ENCODE data around the gene FLRT2. TPM values are rescaled to one million over a fixed set of nuclear protein-coding genes. Genes with fewer than 3 reads are reported as not detected.

FLRT2 gene
- total RNA-seq, 2 donors from 2014 or later = 8.9 to 20.5 TPM

GRCh38 chr14:85581691-85582090, 51.7 kb downstream of the FLRT2 start:
- DNase-seq (no peak), ATAC-seq (no peak)
- intact Hi-C loops (cut with DNase I) = no loop called here

DNA sequence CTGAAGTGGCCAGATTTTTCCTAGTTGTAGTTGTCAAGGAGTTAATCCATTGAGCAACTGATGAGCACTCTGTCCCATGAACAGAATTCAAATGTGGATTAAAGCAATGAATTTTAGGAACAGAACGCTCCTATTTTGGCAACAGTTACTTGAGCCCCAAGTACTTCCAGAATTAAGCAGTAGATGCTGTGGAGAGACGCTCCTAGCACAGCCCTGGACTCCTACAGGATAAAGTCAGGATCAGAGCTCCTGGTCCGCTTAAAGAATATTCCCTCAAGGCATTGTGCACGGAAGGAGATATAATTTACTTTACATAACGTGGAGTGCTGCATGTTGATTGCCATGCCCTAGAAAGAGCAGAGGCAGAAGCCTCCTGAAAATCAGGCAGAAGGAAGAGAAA, 53.4 kb downstream of the FLRT2 start:
- DNase-seq (no peak), ATAC-seq (no peak)
- intact Hi-C loops (cut with DNase I) = no loop called here

DNA sequence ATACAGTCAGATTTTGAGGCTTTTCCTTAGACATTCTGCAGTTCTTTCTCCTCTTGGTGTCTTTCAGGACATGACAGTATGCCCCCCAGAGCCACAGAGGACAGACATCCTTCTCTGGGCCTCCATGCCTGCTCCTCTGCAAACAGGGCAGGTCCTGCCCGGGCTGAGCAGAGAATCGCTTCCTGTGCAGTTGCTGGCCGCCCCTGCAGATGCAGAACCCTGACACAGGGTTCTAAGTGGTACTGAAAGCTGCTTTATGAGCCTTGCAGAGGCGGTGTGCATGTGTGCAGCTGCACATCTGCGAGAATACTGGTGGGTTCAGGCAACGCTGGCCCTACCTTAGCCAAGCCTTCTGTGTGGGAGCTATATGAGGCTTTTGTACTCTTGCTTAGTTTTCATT, 54.5 kb downstream of the FLRT2 start:
- ATAC-seq (no peak), DNase-seq (no peak)
- intact Hi-C loops (cut with DNase I) = no loop called here

- intact Hi-C loops (cut with DNase I) = no loop called here
- DNase-seq (no peak), ATAC-seq (no peak)
Measured at GRCh38 chr14:85587151-85587711, 57.3 kb downstream of the FLRT2 start.

GRCh38 chr14:85590784-85591183, 60.8 kb downstream of the FLRT2 start:
- intact Hi-C loops (cut with DNase I) = no loop called here
- no peak for DNase-seq
- ATAC-seq = no peak

DNA sequence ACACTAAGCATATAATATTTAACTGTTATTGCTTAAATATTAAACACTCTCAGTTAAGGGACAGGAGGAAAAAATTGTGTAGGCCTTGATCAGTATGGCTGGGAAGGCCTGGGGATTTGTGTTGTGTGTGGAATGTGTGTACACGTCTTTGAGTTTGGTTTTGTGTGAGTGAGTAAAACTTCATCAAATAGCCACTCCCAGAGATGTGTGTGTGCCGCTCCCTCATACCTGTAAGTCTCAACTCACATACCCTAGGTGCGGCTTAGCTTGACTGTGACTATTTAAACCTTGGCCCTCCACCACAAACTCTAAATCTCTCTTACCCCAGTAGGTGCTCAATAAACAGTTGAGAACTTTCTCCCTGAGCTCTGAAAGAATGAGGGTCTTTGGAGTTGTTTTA, 64.3 kb downstream of the FLRT2 start:
- DNase-seq = no peak
- no peak for ATAC-seq
- intact Hi-C loops (cut with DNase I) = no loop called here

DNA sequence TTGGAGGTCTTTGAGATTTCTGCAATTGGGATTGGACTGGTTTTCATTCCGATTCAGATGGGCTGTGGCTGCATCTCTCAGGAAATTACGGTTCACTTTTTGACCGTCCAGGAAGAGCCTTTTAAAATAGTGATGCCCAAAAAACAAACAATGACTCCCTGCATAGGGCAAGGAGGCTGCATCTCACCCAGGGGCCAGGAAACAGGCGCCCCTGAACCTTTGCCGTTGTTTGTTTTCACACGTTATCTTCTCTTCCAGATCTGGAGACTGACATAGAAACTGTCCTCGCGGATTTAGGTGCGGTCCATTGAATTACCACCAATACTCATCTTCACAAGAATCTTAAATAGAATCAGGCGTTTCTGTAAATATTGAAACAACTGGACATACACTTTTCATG, 66.0 kb downstream of the FLRT2 start:
- ATAC-seq (no peak), DNase-seq (no peak)
- intact Hi-C loops (cut with DNase I) = no loop called here

- intact Hi-C loops (cut with DNase I) = no loop called here
- no peak for ATAC-seq
- no peak for DNase-seq
Measured at GRCh38 chr14:85596562-85596961, 66.6 kb downstream of the FLRT2 start.

GRCh38 chr14:85597701-85598100, 67.8 kb downstream of the FLRT2 start:
- intact Hi-C loops (cut with DNase I) = no loop called here
- no peak for DNase-seq
- ATAC-seq = no peak

DNA sequence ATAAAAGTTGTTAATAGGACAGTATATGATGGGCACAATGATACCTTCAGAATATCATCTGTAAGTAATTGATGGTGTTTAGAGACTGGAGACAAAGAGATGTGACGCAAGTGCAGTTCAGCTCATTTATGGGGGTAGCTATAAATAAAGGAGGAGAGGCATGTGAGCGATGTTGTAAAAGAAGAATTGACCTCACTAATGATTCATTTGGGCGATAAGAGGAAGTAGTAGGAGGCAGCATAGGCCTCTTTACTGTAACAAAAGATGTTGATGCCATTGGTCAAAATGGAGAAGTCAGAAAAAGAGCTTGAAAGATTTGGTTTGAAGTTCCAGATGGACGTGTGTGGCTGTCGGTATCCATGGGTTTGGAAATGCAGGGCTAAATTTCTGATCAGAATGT, 70.0 kb downstream of the FLRT2 start:
- intact Hi-C loops (cut with DNase I) = no loop called here
- DNase-seq = no peak
- peak in 1 of 2 donors; percentile 40 for ATAC-seq

DNA sequence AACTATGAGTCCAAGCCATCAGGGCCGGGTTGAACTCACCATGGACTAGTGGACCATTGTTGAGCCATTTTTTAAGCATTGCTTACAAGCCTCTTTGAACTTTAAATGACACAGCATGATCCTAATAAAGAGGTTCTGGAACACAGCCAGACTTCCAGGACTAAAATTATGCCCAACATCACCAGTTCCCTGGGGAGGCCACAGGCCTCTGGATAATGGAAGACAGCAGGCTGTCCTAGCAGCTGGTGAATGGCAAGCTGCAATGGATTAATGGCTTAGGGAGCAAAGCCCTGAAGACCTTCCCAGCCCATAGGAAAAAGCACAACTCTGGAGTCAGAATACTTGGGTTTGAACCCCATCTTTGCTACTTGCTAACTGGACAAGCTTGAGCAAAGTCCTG, 71.3 kb downstream of the FLRT2 start:
- DNase-seq (no peak), ATAC-seq (no peak)
- intact Hi-C loops (cut with DNase I) = no loop called here

- DNase-seq (no peak), ATAC-seq (no peak)
- intact Hi-C loops (cut with DNase I) = no loop called here
Measured at GRCh38 chr14:85601690-85602089, 71.7 kb downstream of the FLRT2 start.

- intact Hi-C loops (cut with DNase I) = no loop called here
- DNase-seq = no peak
- no peak for ATAC-seq
Measured at GRCh38 chr14:85602345-85602744, 72.4 kb downstream of the FLRT2 start.

DNA sequence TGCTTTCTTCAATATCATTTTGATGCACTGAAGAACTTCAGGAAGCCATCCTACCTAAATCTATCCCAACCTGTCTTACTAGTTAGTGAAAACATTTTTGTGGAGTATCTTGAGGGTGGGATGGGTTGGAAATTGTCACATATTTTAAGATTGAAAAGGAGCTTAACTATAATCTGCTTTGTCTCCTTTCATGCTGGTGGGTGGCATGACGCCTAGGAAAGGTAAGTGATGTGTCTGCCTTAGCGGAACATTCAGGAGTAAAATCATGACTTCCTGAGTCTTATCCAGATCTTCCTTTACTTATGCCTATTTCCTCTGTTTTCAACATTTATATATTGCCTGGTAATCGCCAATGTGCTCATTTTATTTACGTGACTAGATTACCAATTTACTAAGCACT, 74.1 kb downstream of the FLRT2 start:
- no peak for DNase-seq
- no peak for ATAC-seq
- intact Hi-C loops (cut with DNase I) = no loop called here

- DNase-seq = no peak
- intact Hi-C loops (cut with DNase I) = no loop called here
- ATAC-seq = no peak
Measured at GRCh38 chr14:85604714-85605113, 74.8 kb downstream of the FLRT2 start.

- DNase-seq (no peak), ATAC-seq (peak in 1 of 2 donors; percentile 94)
- intact Hi-C loops (cut with DNase I) = no loop called here
Measured at GRCh38 chr14:85607651-85608081, 77.7 kb downstream of the FLRT2 start.

DNA sequence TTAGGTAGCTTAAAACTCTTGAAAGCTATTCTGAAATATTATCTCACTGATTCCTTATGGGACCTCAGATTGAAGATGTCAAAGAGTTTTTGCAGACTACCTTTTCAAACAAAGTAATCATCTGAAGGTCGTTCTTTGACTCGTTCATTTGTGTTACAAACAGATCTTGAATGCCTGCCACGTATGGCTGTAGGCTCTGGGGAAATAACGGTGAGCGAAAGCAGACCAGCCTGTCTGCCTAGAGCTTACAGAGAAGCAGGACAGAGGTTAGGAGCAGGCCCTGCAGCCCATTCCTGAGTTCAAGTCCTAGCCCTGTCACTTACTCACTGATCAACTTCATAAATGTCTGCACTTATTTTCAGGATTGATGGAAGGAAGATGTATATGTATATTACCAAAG, 83.6 kb downstream of the FLRT2 start:
- ATAC-seq (no peak), DNase-seq (no peak)

GRCh38 chr14:85616386-85616885, 86.5 kb downstream of the FLRT2 start:
- intact Hi-C loops (cut with DNase I) = no loop called here
- DNase-seq = no peak
- ATAC-seq = no peak

More for the DNA sequence above, 83.6 kb downstream of the FLRT2 start:
- intact Hi-C loops (cut with DNase I) = no loop called here

DNA sequence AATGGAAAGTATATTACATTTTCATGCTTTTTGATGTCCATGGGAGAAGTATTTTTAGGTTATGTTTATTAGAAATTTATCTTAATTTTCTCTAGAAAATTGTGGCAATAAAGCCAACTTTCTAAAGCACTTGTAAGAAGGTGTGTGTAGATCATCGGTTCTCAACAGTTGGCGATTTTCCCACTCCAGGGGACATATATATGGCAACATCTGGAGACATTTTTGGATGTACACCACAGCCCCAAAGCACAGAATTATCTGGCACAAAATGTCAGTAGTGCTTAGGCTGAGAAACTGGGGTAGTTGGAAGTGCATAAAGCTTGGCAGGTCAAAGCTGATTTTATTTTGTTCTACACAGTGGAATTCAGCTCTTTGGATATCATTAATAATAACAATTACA, 86.9 kb downstream of the FLRT2 start:
- DNase-seq (no peak), ATAC-seq (no peak)
- intact Hi-C loops (cut with DNase I) = no loop called here

DNA sequence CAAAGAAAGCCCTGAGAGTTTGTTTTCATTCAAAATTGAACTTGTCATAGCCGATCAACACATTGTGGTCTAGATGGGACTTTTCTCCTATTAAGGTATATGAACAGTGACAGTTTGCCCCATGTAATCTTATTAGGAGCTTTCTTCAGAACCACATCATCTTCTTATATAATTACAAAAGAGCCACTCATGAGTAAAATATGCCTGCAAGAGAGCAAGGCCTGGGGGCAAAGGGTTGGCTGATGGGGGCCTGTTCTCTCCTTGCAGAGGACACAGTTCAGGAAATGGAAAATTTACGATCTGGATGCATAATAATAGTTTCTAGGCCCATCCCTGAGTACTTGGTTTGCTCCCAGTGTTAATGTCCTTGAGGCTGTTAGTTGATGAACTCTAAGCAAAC, 87.8 kb downstream of the FLRT2 start:
- ATAC-seq (no peak), DNase-seq (no peak)
- intact Hi-C loops (cut with DNase I) = no loop called here

DNA sequence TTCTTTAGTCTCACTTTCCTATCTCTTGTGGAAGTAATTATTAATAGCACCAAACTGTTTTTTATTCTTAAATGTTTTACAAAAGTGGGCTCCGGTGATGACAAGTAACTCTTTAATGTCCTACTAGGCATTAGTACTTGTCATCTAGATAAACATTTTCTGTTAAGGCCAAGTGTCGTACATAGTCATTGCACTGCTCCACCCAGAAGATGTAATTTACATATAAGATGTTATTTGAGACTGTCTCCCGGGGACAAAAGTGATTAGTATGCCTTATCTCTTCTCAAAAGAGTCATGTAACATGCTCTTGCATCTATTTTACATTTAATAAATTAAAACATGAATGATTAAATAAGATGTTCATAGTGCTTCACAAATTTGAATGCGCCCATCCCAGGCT, 88.4 kb downstream of the FLRT2 start:
- no peak for DNase-seq
- no peak for ATAC-seq
- intact Hi-C loops (cut with DNase I) = no loop called here

- DNase-seq = no peak
- no peak for ATAC-seq
- intact Hi-C loops (cut with DNase I) = no loop called here
Measured at GRCh38 chr14:85618978-85619377, 89.0 kb downstream of the FLRT2 start.
